Activated CD8-positive, alpha-beta T cell treated with anti-CD3 and anti-CD28 coated beads for 36 hours (primary cell): ENCODE results near the gene CLEC16A. TPM values are rescaled to one million over a fixed set of nuclear protein-coding genes. Genes with fewer than 3 reads are reported as not detected.

Source experiments
- ATAC-seq: fragments of 200-7000 bp; cut with Tn5 transposase; one replicate; pipeline ENCODE4 v1.10.0; 2021; ENCODE audit warnings: mild to moderate bottlenecking, moderate library complexity
- CTCF ChIA-PET: fragments of 350-600 bp; sonication (Branson Sonifier 250); formaldehyde crosslinking; loops from one replicate; lab custom pipeline; 2021; ENCODE audit warnings: antibody characterized with exemption; lab: Charles Lee
- POLR2A ChIA-PET: fragments of 350-600 bp; sonication (Branson Sonifier 250); formaldehyde crosslinking; loops from one replicate; lab custom pipeline; 2021; ENCODE audit warnings: antibody characterized with exemption; lab: Charles Lee
- DNase-seq: peaks from one replicate; pipeline ENCODE4 v3.0.0-alpha.2; 2020
- H3K27ac Mint-ChIP-seq: one replicate; pipeline ENCODE4 v1.8.0; 2021; ENCODE audit warnings: mild to moderate bottlenecking, mixed read lengths
- H3K27me3 Mint-ChIP-seq: one replicate; pipeline ENCODE4 v1.8.0; 2021; ENCODE audit warnings: mixed read lengths
- H3K36me3 Mint-ChIP-seq: one replicate; pipeline ENCODE4 v1.8.0; 2021; ENCODE audit warnings: low read depth, mixed read lengths
- H3K4me1 Mint-ChIP-seq: one replicate; pipeline ENCODE4 v1.8.0; 2021; ENCODE audit warnings: low read depth, mixed read lengths
- H3K4me3 Mint-ChIP-seq: one replicate; pipeline ENCODE4 v1.8.0; 2021; ENCODE audit warnings: mild to moderate bottlenecking, moderate library complexity, mixed read lengths
- H3K9me3 Mint-ChIP-seq: one replicate; pipeline ENCODE4 v1.8.0; 2021; ENCODE audit warnings: mixed read lengths
- CTCF ChIP-seq: fragments of 200-600 bp; IDR thresholded peaks from one replicate; pipeline ENCODE4 v1.8.0; 2022; ENCODE audit warnings: antibody characterized with exemption, mild to moderate bottlenecking
- intact Hi-C: fragments of 100-400 bp; cut with micrococcal nuclease; formaldehyde crosslinking; loops from one replicate; pipeline ENCODE4 v1.10.0; 2022
- total RNA-seq, 2 experiments: library from RNA; stranded (reverse); gene quantifications; one replicate each; pipeline ENCODE4 v1.2.3, GENCODE V29; 2021

CLEC16A gene
- total RNA-seq, 2 experiments from 2014 or later, result 20.4 to 21.7 TPM

- peaks cover 19% of the 10 kb centered on the region for H3K36me3 Mint-ChIP-seq
- ChIA-PET POLR2A (interaction anchor here (0.8 kb wide), 1 partner anchor 51 kb away, joined by 3 read pairs; no protein-coding TSS in a partner anchor), CTCF (no interaction called here)
- H3K9me3 Mint-ChIP-seq, result no peaks in the 10 kb centered on the region
- no peak overlapping the region for H3K4me3 Mint-ChIP-seq
- no peak for TF ChIP-seq CTCF
- DNase-seq, result no peak
- intact Hi-C loops, result no loop called here
- H3K27ac Mint-ChIP-seq, result no peak overlapping the region
- no peaks in the 10 kb centered on the region for H3K27me3 Mint-ChIP-seq
- H3K4me1 Mint-ChIP-seq, result peaks cover 63% of the 10 kb centered on the region
- ATAC-seq, result no peak
Measured at GRCh38 chr16:11085916-11086315, 141.6 kb downstream of the CLEC16A start.

GRCh38 chr16:11087691-11088073 lies 143.3 kb downstream of the CLEC16A start:
- peak overlapping the region; percentile 76 for H3K27ac Mint-ChIP-seq
- intact Hi-C loops, result no loop called here
- no peaks in the 10 kb centered on the region for H3K27me3 Mint-ChIP-seq
- ATAC-seq, result no peak
- H3K4me1 Mint-ChIP-seq, result peaks cover 71% of the 10 kb centered on the region
- CTCF ChIA-PET, result interaction anchor here (0.6 to 1.2 kb wide), 8 partner anchors 8 to 168 kb away, joined by 3 to 4 read pairs (median 3); partner anchors contain the start of gene SOCS1
- H3K4me3 Mint-ChIP-seq, result no peak overlapping the region
- H3K36me3 Mint-ChIP-seq, result peaks cover 22% of the 10 kb centered on the region
- TF ChIP-seq CTCF, result no peak
- H3K9me3 Mint-ChIP-seq, result no peaks in the 10 kb centered on the region
- POLR2A ChIA-PET, result interaction anchor here (0.7 to 14.8 kb wide), 8 partner anchors 9 to 168 kb away, joined by 3 to 147 read pairs (median 4); partner anchors contain the start of gene SOCS1
- no peak for DNase-seq

- intact Hi-C loops, result no loop called here
- Mint-ChIP-seq H3K27me3 (no peaks in the 10 kb centered on the region), H3K4me1 (peaks cover 74% of the 10 kb centered on the region), H3K9me3 (no peaks in the 10 kb centered on the region), H3K4me3 (no peak overlapping the region), H3K36me3 (peaks cover 21% of the 10 kb centered on the region), H3K27ac (peak overlapping the region; percentile 76)
- peak; percentile 61 for DNase-seq
- ChIA-PET POLR2A (interaction anchor here (0.7 to 14.8 kb wide), 7 partner anchors 9 to 167 kb away, joined by 3 to 147 read pairs (median 5); partner anchors contain the start of gene SOCS1), CTCF (interaction anchor here (0.6 to 1.5 kb wide), 10 partner anchors 9 to 168 kb away, joined by 3 to 5 read pairs (median 3); partner anchors contain the start of gene SOCS1)
- peak; percentile 41 for ATAC-seq
- no peak for TF ChIP-seq CTCF
Measured at GRCh38 chr16:11088074-11088730, 143.8 kb downstream of the CLEC16A start.

- ATAC-seq (no peak), DNase-seq (no peak)
- Mint-ChIP-seq H3K4me3 (no peak overlapping the region), H3K4me1 (peaks cover 74% of the 10 kb centered on the region), H3K36me3 (peaks cover 21% of the 10 kb centered on the region), H3K27me3 (no peaks in the 10 kb centered on the region), H3K27ac (peak overlapping the region; percentile 76), H3K9me3 (no peaks in the 10 kb centered on the region)
- TF ChIP-seq CTCF, result no peak
- ChIA-PET POLR2A (interaction anchor here (1.2 to 14.8 kb wide), 4 partner anchors 10 to 167 kb away, joined by 5 to 147 read pairs (median 9); partner anchors contain the start of gene SOCS1), CTCF (interaction anchor here (1.4 to 1.5 kb wide), 2 partner anchors 9 to 45 kb away, joined by 3 to 5 read pairs; no protein-coding TSS in a partner anchor)
- intact Hi-C loops, result no loop called here
Measured at GRCh38 chr16:11088831-11089230, 144.5 kb downstream of the CLEC16A start.
